Esophagus (tissue), 2 donors: ENCODE measurements around the gene TRAF3. TPM values are rescaled to one million over a fixed set of nuclear protein-coding genes. Genes with fewer than 3 reads are reported as not detected.
"Not testable (repeated sequence)": the region's sequence is repeated elsewhere in the genome, so short reads cannot be mapped to it uniquely, and the experiment has no call there.

ENCODE experiments used
- H3K27ac ChIP-seq, 2 donors: one replicate each; pipeline ENCODE4 v1.5.1; 2013; ENCODE audit warnings: low read depth in 2 of 2, mild to moderate bottlenecking in 2 of 2, inconsistent platforms in 1 of 2, low read length in 1 of 2, moderate library complexity in 1 of 2
- H3K27me3 ChIP-seq, 2 donors: one replicate each; pipeline ENCODE4 v1.6.1; 2013; ENCODE audit warnings: low read length in 2 of 2, control low read depth in 1 of 2, mild to moderate bottlenecking in 1 of 2; ENCODE audit not compliant: insufficient read depth in 2 of 2, control insufficient read depth in 1 of 2
- H3K36me3 ChIP-seq, 2 donors: one replicate each; pipeline ENCODE4 v1.6.1; 2013; ENCODE audit warnings: low read length in 1 of 2; ENCODE audit not compliant: control insufficient read depth in 2 of 2, insufficient read depth in 2 of 2
- H3K4me1 ChIP-seq, 2 donors: one replicate each; pipeline ENCODE4 v1.6.1; 2013; ENCODE audit warnings: low read length in 1 of 2; ENCODE audit not compliant: control insufficient read depth in 2 of 2, insufficient read depth in 2 of 2
- H3K4me3 ChIP-seq, 2 donors: one replicate each; pipeline ENCODE4 v1.5.1; 2013; ENCODE audit warnings: low read length in 2 of 2, mild to moderate bottlenecking in 2 of 2, low read depth in 1 of 2, moderate library complexity in 1 of 2
- H3K9me3 ChIP-seq, 2 donors: one replicate each; pipeline ENCODE4 v1.6.1; 2013; ENCODE audit warnings: mild to moderate bottlenecking in 2 of 2, low read depth in 1 of 2, low read length in 1 of 2, moderate library complexity in 1 of 2; ENCODE audit not compliant: control insufficient read depth in 2 of 2, insufficient read depth in 1 of 2
- WGBS, 2 donors: extraction: QIAGEN DNeasy Blood & Tissue Kit; methylation state at CpG; one replicate each; pipeline ENCODE4 v1.1.7; 2013; 5-methylcytosine and 5-hydroxymethylcytosine counted together
- polyA plus RNA-seq, 2 donors: library from polyadenylated mRNA; stranded (reverse); fragments of 200-250 nt; gene quantifications; one replicate each; pipeline ENCODE4 v1.2.3, GENCODE V29; 2013
- donor health status: healthy with polysubstance abuse.
- donor health status: Bipolar disorder and iron deficiency.

The TRAF3 gene
- polyA plus RNA-seq, 2 donors = 3.8 to 4.9 TPM

DNA sequence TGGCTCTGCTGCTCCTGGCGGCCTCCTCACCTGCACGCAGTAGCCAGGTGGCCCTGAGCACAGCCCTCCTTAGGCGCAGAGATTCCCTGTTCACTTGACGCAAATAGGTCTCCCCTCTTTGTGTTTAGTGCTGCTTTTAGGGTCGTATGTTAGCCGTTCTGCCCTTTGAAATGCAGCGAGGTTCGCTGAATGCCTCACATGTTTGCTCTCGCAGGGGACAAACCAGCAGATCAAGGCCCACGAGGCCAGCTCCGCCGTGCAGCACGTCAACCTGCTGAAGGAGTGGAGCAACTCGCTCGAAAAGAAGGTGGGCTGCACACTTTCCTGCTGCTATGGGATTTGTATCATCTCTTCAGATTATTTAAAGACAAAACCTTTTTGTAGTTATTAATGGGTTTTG is 113.9 kb downstream of the TRAF3 start:
- Histone ChIP-seq H3K27ac (no peak overlapping the region), H3K9me3 (no peaks in the 10 kb centered on the region), H3K36me3 (peaks cover 0 to 4% of the 10 kb centered on the region in 2 donors), H3K4me3 (no peak overlapping the region), H3K4me1 (peaks cover 0 to 4% of the 10 kb centered on the region in 2 donors), H3K27me3 (no peaks in the 10 kb centered on the region)
- 92 to 93% methylated on average over 15 of the region's 15 CpGs for WGBS, 2 donors

DNA sequence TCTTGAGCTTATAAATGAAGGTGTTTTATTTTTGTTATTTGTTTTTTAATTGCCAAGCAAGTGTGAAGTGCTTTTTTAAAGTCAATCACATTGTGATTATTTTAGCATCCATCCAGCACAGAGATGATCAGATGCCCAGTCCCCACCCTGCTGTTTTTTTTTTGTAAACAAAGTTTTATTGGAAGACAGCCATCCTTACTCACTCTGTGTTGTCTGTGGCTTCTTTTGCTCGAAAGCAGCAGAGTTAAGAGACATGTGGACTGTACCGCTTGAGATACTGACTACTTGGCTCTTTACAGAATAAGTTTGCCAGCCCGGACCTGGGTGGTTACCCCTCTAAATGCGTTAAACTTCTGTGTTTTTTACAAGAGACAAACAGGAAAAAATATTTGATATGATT is 114.3 kb downstream of the TRAF3 start:
- whole genome bisulfite sequencing, 2 donors = 72 to 78% methylated on average over 4 of the region's 4 CpGs
- Histone ChIP-seq H3K36me3 (peaks cover 0 to 4% of the 10 kb centered on the region in 2 donors), H3K27ac (no peak overlapping the region), H3K4me1 (peaks cover 0 to 4% of the 10 kb centered on the region in 2 donors), H3K4me3 (no peak overlapping the region), H3K27me3 (no peaks in the 10 kb centered on the region), H3K9me3 (no peaks in the 10 kb centered on the region)

DNA sequence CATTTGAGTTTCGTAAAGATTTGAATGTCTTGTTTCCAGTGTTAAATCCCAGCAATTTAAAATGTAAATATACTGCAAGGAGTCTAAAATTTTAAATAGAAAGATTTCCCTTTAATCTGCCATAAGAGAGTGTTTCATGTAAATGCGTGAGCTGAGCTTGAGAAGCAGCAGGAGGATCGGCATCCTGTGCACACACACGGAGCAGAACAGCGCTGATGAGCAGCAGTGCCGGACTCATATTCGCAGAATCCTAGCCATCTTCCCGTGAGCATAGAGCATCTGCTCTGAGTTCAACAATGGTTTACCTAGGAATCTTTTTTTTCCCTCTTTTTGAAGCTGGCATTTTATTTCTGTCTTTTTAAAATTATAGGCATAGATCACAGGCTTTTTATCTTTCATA is 115.4 kb downstream of the TRAF3 start:
- 95% methylated on average over 8 of the region's 8 CpGs for WGBS, 2 donors
- peaks cover under 1 to 2% of the 10 kb centered on the region in 2 donors for H3K36me3 ChIP-seq
- no peak overlapping the region for H3K27ac ChIP-seq

DNA sequence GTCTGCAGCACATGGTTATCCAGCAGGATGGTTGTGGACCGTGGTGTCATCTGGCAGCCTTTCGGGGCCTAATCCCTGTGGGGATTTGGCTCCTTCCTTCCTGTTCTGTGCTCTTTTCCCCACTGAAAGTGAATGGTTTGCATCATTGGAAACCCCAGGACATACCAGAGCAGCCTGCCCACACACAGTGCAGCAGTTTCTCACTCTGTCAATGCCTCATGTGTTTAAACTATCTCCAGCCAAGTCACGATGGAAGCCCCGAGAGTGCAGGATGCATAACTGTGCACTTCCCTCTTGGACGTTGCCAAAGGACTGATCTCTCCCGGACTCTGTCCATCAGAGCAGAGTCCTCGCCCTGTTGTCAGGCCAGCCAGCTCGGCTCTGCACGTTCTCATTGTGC is 116.2 kb downstream of the TRAF3 start:
- no peaks in the 10 kb centered on the region for H3K4me1 ChIP-seq
- H3K36me3 ChIP-seq = peaks cover 2 to 3% of the 10 kb centered on the region in 2 donors
- no peak overlapping the region for H3K4me3 ChIP-seq
- no peaks in the 10 kb centered on the region for H3K27me3 ChIP-seq
- peak overlapping the region in 1 of 2 donors; percentile 47 for H3K27ac ChIP-seq
- 54 to 74% methylated on average over 9 of the region's 9 CpGs for WGBS, 2 donors
- no peaks in the 10 kb centered on the region for H3K9me3 ChIP-seq

More for the DNA sequence above, 115.4 kb downstream of the TRAF3 start:
- no peaks in the 10 kb centered on the region for H3K27me3 ChIP-seq
- no peak overlapping the region for H3K4me3 ChIP-seq
- H3K9me3 ChIP-seq = no peaks in the 10 kb centered on the region
- peaks cover 0 to 4% of the 10 kb centered on the region in 2 donors for H3K4me1 ChIP-seq

DNA sequence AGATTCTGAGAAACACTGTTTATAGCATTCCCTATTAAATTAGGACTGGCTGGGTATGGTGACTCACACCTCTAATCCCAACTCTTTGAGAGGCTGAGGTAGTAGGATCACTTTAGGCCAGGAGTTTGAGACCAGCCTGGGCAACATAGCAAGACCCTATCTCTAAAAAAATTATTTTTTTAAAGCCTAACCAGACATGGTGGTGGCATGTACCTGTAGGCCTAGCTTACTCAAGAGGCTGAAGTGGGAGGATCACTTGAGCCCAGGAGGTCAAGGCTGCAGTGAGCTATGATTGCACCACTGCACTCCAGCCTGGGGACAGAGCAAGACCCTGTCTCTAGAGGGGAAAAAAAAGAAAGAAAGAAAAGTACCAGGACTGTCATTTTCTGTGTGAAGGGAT is 119.5 kb downstream of the TRAF3 start:
- not testable (repeated sequence) for H3K4me3 ChIP-seq, H3K36me3 ChIP-seq, H3K27ac ChIP-seq, H3K4me1 ChIP-seq, H3K9me3 ChIP-seq, H3K27me3 ChIP-seq

DNA sequence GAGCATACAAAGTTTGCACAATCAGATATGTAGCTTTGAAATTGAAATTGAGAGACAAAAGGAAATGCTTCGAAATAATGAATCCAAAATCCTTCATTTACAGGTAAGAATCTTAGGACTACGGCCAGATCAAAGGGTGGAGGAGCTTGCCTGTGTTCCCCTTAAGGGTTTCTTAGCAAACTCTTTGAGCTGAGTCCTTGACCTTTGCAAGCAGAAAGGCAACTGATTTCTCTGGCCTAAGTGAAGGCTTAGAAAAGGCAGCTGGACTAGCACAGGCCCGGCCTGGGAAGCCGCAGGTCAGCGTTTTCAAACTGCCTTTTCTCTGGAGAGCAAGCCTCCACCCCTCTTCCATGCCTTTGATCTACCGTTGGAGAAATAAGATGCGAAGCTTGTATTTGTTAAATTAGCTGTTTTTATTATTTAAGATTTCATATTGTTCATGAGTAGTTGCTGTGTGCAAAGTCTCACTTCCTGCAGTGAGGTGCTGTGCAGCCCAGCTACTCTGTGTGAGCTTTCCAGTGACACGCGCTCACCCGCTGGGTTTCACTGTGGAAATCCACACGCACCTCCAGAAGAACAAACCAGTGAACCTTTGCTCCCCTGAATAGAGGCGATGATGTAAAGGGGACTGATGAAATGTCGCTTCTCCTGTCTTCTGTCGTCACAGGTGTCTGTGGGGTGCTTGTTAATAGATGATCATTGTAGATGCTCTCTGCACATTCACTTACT is 120.2 kb downstream of the TRAF3 start:
- Histone ChIP-seq H3K27ac (no peak overlapping the region), H3K36me3 (peaks cover 3 to 6% of the 10 kb centered on the region in 2 donors), H3K9me3 (no peaks in the 10 kb centered on the region), H3K4me3 (no peak overlapping the region), H3K4me1 (no peaks in the 10 kb centered on the region), H3K27me3 (no peaks in the 10 kb centered on the region)
- 94% methylated on average over 14 of the region's 14 CpGs for WGBS, 2 donors

DNA sequence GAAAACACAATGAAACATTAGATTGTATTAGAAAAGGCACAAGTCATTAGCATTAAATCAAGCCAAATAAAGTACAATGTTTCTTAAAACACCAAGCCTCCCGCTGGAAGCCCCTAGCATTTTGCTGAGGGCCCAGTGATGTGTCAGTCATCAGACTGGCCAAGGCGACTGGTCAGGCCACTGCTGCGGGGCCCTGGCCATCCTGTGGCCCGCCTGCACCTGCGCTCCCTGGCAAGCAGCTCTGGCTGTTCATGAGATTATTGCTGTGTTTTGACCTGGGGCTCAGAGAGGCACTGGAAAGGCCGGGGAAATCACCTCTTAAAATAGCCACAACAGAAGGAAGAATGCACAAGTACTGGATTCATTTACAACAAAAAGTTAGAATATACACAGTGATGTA is 121.0 kb downstream of the TRAF3 start:
- Histone ChIP-seq H3K27ac (no peak overlapping the region), H3K4me3 (no peak overlapping the region), H3K9me3 (no peaks in the 10 kb centered on the region), H3K36me3 (peaks cover 7 to 14% of the 10 kb centered on the region in 2 donors), H3K4me1 (no peaks in the 10 kb centered on the region), H3K27me3 (no peaks in the 10 kb centered on the region)
- WGBS, 2 donors = 93 to 95% methylated on average over 6 of the region's 6 CpGs

DNA sequence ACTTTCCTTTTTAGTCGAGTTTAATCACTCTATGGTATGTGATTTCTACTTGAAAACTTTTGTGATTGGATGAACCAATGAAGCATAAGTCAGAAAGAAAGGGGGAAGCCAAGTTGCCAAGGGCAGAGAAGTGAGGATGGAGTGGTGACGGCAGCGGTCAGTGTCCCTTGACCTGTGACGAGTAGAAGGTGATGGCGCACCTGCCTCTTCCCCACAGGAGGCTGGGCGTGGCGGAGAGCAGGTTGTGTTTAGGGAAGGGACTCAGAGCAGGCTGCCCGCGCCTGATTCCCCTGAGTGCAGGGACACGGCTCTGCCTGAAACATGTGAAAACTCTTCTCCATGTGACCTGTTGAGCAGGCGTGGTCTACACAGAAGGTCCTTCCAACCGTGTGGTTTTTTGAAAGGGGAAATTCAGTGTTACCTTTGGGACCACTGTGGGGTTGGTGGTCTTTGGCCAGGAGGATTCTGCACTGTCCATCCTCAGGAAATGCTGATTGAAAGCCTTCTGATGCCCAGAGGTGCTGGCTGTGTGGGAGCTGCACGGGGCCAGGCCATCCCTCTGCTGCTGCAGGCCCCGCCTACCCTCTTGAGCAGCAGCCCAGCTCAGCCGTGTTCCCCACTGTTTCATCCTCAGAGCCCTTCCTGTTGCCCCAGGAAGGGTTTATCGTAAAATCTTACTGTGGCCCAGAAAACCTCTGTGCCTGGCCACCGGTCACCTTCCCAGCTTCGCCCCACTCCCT is 121.7 kb downstream of the TRAF3 start:
- no peaks in the 10 kb centered on the region for H3K27me3 ChIP-seq
- WGBS, 2 donors = 87 to 91% methylated on average over 18 of the region's 18 CpGs
- no peaks in the 10 kb centered on the region for H3K4me1 ChIP-seq
- H3K27ac ChIP-seq = no peak overlapping the region
- H3K36me3 ChIP-seq = peaks cover 7 to 19% of the 10 kb centered on the region in 2 donors
- no peaks in the 10 kb centered on the region for H3K9me3 ChIP-seq
- no peak overlapping the region for H3K4me3 ChIP-seq

DNA sequence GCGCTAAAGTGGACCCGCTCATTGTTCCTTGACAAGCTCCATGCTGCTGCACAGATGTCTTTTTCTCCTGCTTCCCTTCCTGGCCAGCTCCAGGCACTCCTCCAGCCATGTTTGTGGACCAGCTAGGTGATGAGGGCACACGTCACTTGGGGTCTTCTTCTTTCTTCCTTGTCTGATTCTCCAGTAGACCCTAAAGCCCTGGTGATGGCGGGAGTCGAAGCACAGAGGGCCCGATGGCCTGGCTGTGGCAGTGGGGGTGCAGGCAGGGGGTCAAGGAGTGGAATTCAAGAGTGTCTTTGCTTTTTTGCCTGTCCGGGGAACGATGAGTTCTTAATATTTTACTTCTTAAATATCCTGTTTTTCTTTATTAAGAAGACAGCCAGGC is 122.3 kb downstream of the TRAF3 start:
- H3K27me3 ChIP-seq = no peaks in the 10 kb centered on the region
- no peak overlapping the region for H3K27ac ChIP-seq
- no peaks in the 10 kb centered on the region for H3K9me3 ChIP-seq
- 93 to 96% methylated on average over 8 of the region's 8 CpGs for WGBS, 2 donors
- H3K36me3 ChIP-seq = peaks cover 7 to 22% of the 10 kb centered on the region in 2 donors
- H3K4me3 ChIP-seq = no peak overlapping the region
- no peaks in the 10 kb centered on the region for H3K4me1 ChIP-seq
